ENCODE results near the gene DPP9. TPM values are rescaled to one million over a fixed set of nuclear protein-coding genes. Genes with fewer than 3 reads are reported as not detected.

The DPP9 gene
- total and polyA plus RNA-seq, 2 of the 8 experiments (the other 6 are each of a cell fraction or from before 2014, with no cell fraction given), result 11.6 to 40.7 TPM

- TF ChIP-seq RNF2 (IDR thresholded peaks at IDR 0.05; ENCODE audit: borderline replicate concordance, low read depth, low read length, missing control alignments, poor library complexity, severe bottlenecking), result no peak
- no peak for TF ChIP-seq EP300 (IDR thresholded peaks at IDR 0.05; ENCODE audit: borderline replicate concordance in 1 of 2, low read depth in 2 of 2, low read length in 2 of 2)
- no peak for TF ChIP-seq NANOG (IDR thresholded peaks at IDR 0.05; ENCODE audit: insufficient read depth, low read depth, low read length, poor library complexity, severe bottlenecking)
Observed at GRCh38 chr19:4671185-4671851, 52.3 kb downstream of the DPP9 start (continued).
